Effector memory CD4-positive, alpha-beta T cell (primary cell): Measurements from ENCODE around the gene GLRA3.
"Not testable (repeated sequence)": the region's sequence is repeated elsewhere in the genome, so short reads cannot be mapped to it uniquely, and the experiment has no call there.

Source experiments
- DNase-seq, 3 donors: peaks; one replicate each; pipeline ENCODE4 v3.0.0-alpha.2; 2020
- H3K27ac ChIP-seq: 2 replicates; pipeline ENCODE4 v1.7.0; 2013; ENCODE audit warnings: mild to moderate bottlenecking, low read length, moderate library complexity; ENCODE audit not compliant: insufficient read depth, poor library complexity, severe bottlenecking
- H3K27me3 ChIP-seq: replicated peaks from 2 replicates; pipeline ENCODE4 v1.7.0; 2013; ENCODE audit warnings: mild to moderate bottlenecking, low read length; ENCODE audit not compliant: insufficient read depth, control insufficient read depth, poor library complexity, severe bottlenecking
- H3K36me3 ChIP-seq: 2 replicates; pipeline ENCODE4 v1.7.0; 2013; ENCODE audit warnings: mild to moderate bottlenecking, low read length, moderate library complexity; ENCODE audit not compliant: control insufficient read depth, insufficient read depth
- H3K4me1 ChIP-seq: 2 replicates; pipeline ENCODE4 v1.7.0; 2013; ENCODE audit warnings: low read length, mild to moderate bottlenecking; ENCODE audit not compliant: control insufficient read depth, insufficient read depth, poor library complexity, severe bottlenecking
- H3K4me3 ChIP-seq: 2 replicates; pipeline ENCODE4 v1.7.0; 2013; ENCODE audit warnings: low read length, low read depth, mild to moderate bottlenecking; ENCODE audit not compliant: insufficient read depth, poor library complexity, severe bottlenecking
- H3K9me3 ChIP-seq: 2 replicates; pipeline ENCODE4 v1.7.0; 2013; ENCODE audit warnings: mild to moderate bottlenecking, low read length, moderate library complexity; ENCODE audit not compliant: control insufficient read depth

Gene GLRA3

GRCh38 chr4:174702979-174703478 is 126.0 kb downstream of the GLRA3 start:
- Histone ChIP-seq H3K4me3 (no peak overlapping the region), H3K27me3 (no peaks in the 10 kb centered on the region), H3K4me1 (no peaks in the 10 kb centered on the region), H3K27ac (no peak overlapping the region), H3K36me3 (no peaks in the 10 kb centered on the region), H3K9me3 (no peaks in the 10 kb centered on the region)
- no peak for DNase-seq

GRCh38 chr4:174699654-174700053 is 129.4 kb downstream of the GLRA3 start:
- H3K27me3 ChIP-seq: no peaks in the 10 kb centered on the region
- DNase-seq: no peak

GRCh38 chr4:174697896-174698295 is 131.2 kb downstream of the GLRA3 start:
- DNase-seq: no peak
- Histone ChIP-seq H3K4me1 (no peaks in the 10 kb centered on the region), H3K27me3 (no peaks in the 10 kb centered on the region), H3K9me3 (no peaks in the 10 kb centered on the region), H3K36me3 (no peaks in the 10 kb centered on the region), H3K4me3 (no peak overlapping the region), H3K27ac (no peak overlapping the region)

More at GRCh38 chr4:174699654-174700053, 129.4 kb downstream of the GLRA3 start:
- H3K27ac ChIP-seq: no peak overlapping the region
- no peak overlapping the region for H3K4me3 ChIP-seq
- no peaks in the 10 kb centered on the region for H3K9me3 ChIP-seq
- no peaks in the 10 kb centered on the region for H3K4me1 ChIP-seq
- H3K36me3 ChIP-seq: no peaks in the 10 kb centered on the region

GRCh38 chr4:174697202-174697601 is 131.8 kb downstream of the GLRA3 start:
- H3K4me1 ChIP-seq: no peaks in the 10 kb centered on the region
- H3K4me3 ChIP-seq: no peak overlapping the region
- no peaks in the 10 kb centered on the region for H3K36me3 ChIP-seq
- no peak overlapping the region for H3K27ac ChIP-seq
- no peak for DNase-seq
- no peaks in the 10 kb centered on the region for H3K9me3 ChIP-seq
- no peaks in the 10 kb centered on the region for H3K27me3 ChIP-seq

- DNase-seq: no peak
- Histone ChIP-seq H3K27ac (no peak overlapping the region), H3K4me1 (no peaks in the 10 kb centered on the region), H3K4me3 (no peak overlapping the region), H3K36me3 (no peaks in the 10 kb centered on the region), H3K27me3 (no peaks in the 10 kb centered on the region), H3K9me3 (no peaks in the 10 kb centered on the region)
Observed at GRCh38 chr4:174696657-174697056, 132.4 kb downstream of the GLRA3 start.

GRCh38 chr4:174691876-174692275 is 137.2 kb downstream of the GLRA3 start:
- H3K27me3 ChIP-seq, H3K36me3 ChIP-seq, H3K4me1 ChIP-seq, H3K27ac ChIP-seq, H3K4me3 ChIP-seq, DNase-seq, H3K9me3 ChIP-seq: not testable (repeated sequence)

- Histone ChIP-seq H3K4me1 (no peaks in the 10 kb centered on the region), H3K27me3 (no peaks in the 10 kb centered on the region), H3K4me3 (no peak overlapping the region), H3K9me3 (peaks cover 3% of the 10 kb centered on the region), H3K36me3 (no peaks in the 10 kb centered on the region), H3K27ac (no peak overlapping the region)
- DNase-seq: no peak
Observed at GRCh38 chr4:174690665-174691064, 138.4 kb downstream of the GLRA3 start.

GRCh38 chr4:174689618-174690017 is 139.4 kb downstream of the GLRA3 start:
- Histone ChIP-seq H3K27me3 (no peaks in the 10 kb centered on the region), H3K27ac (no peak overlapping the region), H3K4me1 (no peaks in the 10 kb centered on the region), H3K36me3 (no peaks in the 10 kb centered on the region), H3K9me3 (peaks cover 3% of the 10 kb centered on the region), H3K4me3 (no peak overlapping the region)
- DNase-seq: no peak

GRCh38 chr4:174686826-174687225 is 142.2 kb downstream of the GLRA3 start:
- no peak overlapping the region for H3K27ac ChIP-seq
- no peaks in the 10 kb centered on the region for H3K4me1 ChIP-seq
- no peak overlapping the region for H3K4me3 ChIP-seq
- DNase-seq: no peak
- H3K9me3 ChIP-seq: peaks cover 3% of the 10 kb centered on the region
- H3K27me3 ChIP-seq: no peaks in the 10 kb centered on the region
- no peaks in the 10 kb centered on the region for H3K36me3 ChIP-seq

GRCh38 chr4:174681723-174682300 is 147.2 kb downstream of the GLRA3 start:
- DNase-seq: no peak

More at GRCh38 chr4:174681723-174682300, 147.2 kb downstream of the GLRA3 start:
- H3K27me3 ChIP-seq: no peaks in the 10 kb centered on the region
- H3K4me1 ChIP-seq: no peaks in the 10 kb centered on the region
- no peaks in the 10 kb centered on the region for H3K36me3 ChIP-seq
- no peaks in the 10 kb centered on the region for H3K9me3 ChIP-seq
- no peak overlapping the region for H3K27ac ChIP-seq
- no peak overlapping the region for H3K4me3 ChIP-seq
